Forelimb muscle (tissue), 1 donor: ENCODE results near the gene SPON1. TPM values are rescaled to one million over a fixed set of nuclear protein-coding genes. Genes with fewer than 3 reads are reported as not detected.
A peak's percentile ranks its signal among the peaks of the same experiment; 100 is the strongest.

Experiments used
- DNase-seq: peaks from one replicate; pipeline ENCODE4 v3.0.0-alpha.2; 2013; ENCODE audit warnings: low read depth
- polyA plus RNA-seq: library from polyadenylated mRNA; unstranded; fragments of 120-200 nt; gene quantifications from one replicate; pipeline ENCODE4 v1.2.1, GENCODE V29; 2013; ENCODE audit not compliant: insufficient read length

Gene SPON1
- polyA plus RNA-seq, 1 donor, result 18.9 TPM

DNA sequence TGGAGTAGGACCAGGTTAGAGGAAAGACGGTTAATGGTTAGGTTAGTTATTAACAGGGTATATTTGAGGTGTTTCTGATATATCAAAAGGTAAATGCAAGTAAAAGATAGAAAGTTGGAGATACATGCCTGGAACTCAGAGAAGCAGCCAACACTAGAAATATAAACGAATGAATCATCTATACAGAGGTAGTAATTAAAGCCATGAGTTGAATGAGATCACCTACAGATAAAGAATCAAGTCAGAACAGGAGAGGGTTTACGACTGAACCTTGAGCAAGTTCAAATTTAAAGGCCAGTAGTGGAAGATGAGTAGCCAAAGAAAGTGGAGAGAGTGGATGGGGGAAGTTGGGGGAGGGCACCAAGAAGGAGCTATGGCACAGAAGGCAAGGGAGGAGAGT lies 73.9 kb downstream of the SPON1 start:
- no peak for DNase-seq

GRCh38 chr11:14041040-14041439 lies 78.5 kb downstream of the SPON1 start:
- no peak for DNase-seq

GRCh38 chr11:14041565-14041964 lies 79.0 kb downstream of the SPON1 start:
- DNase-seq, result no peak

DNA sequence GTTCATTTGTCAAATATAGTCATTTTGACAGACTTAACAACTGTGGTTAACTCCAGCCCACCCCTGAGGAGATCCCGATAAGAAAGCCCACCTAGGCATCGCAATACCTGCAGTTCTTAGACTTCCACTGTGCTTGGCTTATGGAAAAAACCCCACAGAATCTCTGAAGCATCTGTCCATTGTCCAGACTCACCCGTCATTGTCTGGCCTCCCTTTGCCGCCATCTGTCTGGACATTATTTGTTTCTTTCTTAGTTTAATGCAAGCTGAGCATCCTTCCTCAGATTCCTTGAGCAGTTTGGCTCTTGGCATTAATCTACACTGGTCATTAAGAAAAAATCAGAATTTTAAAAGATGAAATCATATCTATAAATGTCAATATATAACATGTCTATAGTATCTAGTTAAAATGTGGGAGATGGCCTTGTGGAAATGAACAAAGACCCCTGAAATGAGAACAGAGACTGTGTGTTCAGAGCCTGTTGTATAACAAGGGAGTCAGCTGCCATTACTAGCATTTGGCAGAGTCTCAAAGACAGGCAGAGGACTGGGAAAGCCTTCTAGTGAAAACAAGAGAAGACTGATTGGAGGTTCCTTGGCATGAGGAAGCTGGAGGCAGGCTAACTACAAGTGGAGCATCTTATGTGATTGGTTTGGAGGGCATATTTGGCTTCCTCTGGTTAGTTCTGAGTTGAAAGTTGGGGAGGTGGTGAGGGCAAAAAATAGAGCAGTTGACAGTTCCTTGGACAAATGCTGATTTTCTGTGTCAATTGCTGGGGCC lies 80.4 kb downstream of the SPON1 start:
- DNase-seq, result no peak

- DNase-seq, result no peak
Measured at GRCh38 chr11:14044916-14045315, 82.4 kb downstream of the SPON1 start.

DNA sequence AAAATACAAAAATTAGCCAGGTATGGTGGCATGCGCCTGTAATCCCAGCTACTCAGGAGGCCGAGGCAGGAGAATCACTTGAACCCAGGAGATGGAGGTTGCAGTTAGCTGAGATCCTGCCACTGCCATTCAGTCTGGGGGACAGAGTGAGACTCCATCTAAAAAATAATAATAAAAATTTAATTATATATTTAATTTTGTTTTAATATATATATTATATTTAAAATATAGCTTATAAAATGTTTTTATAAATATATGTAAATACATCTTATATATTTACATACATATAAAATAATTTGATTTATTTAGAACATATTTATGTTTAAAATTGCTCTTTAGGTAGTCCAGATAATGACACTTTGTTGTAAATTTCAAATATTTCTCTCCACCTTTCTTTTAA lies 82.9 kb downstream of the SPON1 start:
- no peak for DNase-seq

DNA sequence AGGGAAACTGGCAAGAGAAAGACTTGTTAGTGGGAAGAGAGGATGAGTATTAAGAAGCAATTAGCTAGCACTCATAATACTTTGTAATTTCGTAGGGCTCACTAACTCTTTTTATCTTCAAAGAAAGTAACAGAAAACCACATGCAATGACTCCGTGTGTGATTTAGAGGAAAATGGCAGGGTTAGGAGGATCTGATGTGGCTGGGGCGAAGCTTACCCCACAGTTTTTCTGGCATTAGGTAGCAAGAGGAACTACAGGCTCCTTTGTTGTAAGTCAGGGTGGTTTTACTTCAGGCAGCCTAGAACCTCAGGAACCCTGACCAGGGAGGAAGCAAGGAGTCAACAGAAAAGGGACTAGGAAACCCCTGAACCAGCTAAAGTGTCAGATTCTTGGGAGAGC lies 89.7 kb downstream of the SPON1 start:
- DNase-seq, result no peak

DNA sequence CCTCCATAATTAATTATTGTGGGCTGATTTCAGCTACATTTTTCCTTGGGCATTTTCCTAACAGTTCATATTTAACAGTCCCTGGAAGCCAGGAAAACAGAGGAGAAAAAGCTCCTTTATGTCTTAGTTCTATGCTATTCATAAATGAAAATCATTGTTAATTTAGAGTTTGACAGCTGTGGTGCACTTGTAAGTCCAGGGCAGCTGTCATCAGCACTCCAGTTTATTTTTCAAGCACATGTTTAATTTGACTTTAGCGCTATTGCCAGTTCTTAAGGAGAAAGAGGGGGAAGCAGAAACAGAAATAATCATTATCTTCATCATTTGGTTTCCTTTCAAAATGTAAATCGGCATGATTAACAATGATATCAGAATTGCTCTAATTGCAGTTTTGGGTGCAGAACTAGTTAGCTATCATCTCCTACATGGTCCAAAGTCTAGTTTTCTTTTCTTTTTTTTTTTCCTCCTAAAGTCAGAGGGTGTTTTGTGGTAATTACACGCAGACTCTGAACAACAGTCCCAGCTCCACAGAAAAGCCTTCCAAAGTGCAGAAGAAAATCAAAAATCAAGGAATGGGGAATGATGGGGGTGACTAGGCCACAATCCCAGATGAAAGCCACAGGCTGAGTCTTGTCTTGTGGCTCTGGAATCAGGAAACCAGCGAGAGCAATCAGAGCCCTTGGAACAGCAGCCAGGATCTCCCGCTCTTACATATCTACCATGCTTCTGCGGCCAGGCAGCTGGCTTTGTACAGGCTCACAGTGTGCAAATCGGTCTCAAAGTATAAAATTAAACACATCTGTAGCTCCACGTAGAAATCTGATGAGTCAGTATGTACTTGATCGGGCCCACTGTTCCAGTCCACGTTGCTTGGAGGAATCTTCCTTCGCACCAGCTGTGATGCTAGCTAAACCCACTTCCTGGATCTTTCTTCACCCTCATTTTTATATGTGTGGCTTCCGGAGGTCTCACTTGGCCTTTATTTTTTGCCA lies 91.9 kb downstream of the SPON1 start:
- no peak for DNase-seq

DNA sequence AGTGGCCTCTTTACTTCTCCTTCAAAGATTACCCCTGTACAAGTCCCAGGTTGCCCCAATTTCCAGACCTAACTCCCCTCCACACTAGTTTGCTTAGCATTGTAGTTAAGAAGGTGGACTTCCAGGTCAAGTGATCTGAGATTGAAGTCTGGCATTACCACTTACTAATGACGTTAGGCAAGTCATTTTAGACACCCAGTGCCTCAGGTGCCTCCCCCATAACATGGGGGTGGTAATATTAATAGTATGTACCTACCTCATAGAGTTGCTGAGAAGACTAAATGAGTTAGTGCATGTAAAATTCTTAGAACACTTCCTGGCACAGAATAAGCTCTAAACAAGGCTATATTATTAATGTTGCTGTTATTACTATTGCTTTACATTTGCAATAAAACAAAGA lies 93.4 kb downstream of the SPON1 start:
- DNase-seq, result no peak

- DNase-seq, result no peak
Measured at GRCh38 chr11:14058061-14058460, 95.5 kb downstream of the SPON1 start.

GRCh38 chr11:14059491-14059890 lies 97.0 kb downstream of the SPON1 start:
- DNase-seq, result no peak

- DNase-seq, result no peak
Measured at GRCh38 chr11:14061721-14062120, 99.2 kb downstream of the SPON1 start.

GRCh38 chr11:14065141-14065540 lies 102.6 kb downstream of the SPON1 start:
- DNase-seq, result no peak

GRCh38 chr11:14065681-14066080 lies 103.2 kb downstream of the SPON1 start:
- DNase-seq, result no peak

- no peak for DNase-seq
Measured at GRCh38 chr11:14067686-14068085, 105.2 kb downstream of the SPON1 start.

DNA sequence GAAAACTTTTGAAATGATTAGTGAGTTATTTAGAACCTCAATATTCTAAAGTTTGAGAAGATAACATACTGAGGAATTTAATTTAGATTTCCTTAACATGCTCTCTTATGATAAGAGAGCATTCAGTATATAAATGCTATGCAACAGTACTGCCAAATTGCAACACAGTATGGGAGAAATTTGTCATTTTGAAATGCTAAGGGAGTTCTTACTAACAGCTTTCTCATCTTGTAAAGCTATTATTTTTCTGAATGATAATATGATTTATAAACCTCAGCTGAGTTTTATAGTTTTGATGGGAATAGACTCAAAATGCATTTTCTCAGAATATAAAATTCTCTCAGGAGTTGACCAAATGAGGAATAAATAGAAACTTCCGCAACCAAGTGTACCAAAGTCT lies 108.4 kb downstream of the SPON1 start:
- no peak for DNase-seq

- DNase-seq, result peak; percentile 70
Measured at GRCh38 chr11:14073849-14074476, 111.4 kb downstream of the SPON1 start.

- DNase-seq, result no peak
Measured at GRCh38 chr11:14075118-14076078, 112.9 kb downstream of the SPON1 start.

GRCh38 chr11:14079011-14079410 lies 116.5 kb downstream of the SPON1 start:
- no peak for DNase-seq

GRCh38 chr11:14079797-14080196 lies 117.3 kb downstream of the SPON1 start:
- DNase-seq, result no peak

DNA sequence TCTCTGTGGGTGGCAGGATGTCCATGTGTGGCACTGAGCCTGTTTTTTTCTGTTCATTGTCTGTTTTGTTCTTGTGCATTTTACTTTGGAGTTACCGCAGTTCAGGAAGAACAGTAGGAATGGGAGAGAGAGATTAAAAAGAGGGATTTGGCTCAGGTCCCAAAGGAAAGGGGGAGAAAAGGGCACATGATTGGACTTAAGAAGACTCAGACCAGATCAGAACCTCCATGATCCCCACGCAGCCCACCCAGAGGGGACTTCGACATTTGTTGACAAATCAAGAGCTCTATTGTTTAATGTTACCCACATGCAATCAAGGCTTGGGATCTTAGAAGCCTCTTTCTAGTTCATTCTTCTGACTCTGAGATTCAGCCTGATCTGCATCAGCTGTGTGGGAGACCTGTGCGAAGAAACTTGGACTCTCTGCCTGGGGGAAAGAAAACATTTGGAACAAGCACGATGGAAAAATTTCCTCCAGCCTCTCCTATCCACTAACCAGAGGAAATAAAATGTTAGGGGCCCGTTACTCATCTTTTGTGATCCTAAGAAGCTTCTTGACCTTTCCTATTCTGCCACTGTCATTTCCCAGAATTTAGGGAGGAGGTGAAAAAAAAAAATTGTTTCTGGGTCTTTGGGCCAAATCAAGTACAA lies 119.2 kb downstream of the SPON1 start:
- DNase-seq, result peak; percentile 19
